GM23338 (cell line): ENCODE data around the gene CENPL. TPM values are rescaled to one million over a fixed set of nuclear protein-coding genes. Genes with fewer than 3 reads are reported as not detected.
A peak's percentile ranks its signal among the peaks of the same experiment; 100 is the strongest.

Experiments
- ATAC-seq: fragments of 200-7000 bp; cut with Tn5 transposase; 3 replicates; pipeline ENCODE4 v1.9.1; 2020
- DNase-seq: peaks from one replicate; pipeline ENCODE4 v3.0.0-alpha.2; 2015; ENCODE audit warnings: low spot score
- H2AFZ ChIP-seq: fragments of 200-600 bp; sonication (generic); 2 replicates; pipeline ENCODE4 v1.8.0; 2016; ENCODE audit warnings: antibody characterized with exemption, mild to moderate bottlenecking, moderate library complexity
- H3F3A ChIP-seq: fragments of 200-600 bp; sonication (generic); replicated peaks from 2 replicates; pipeline ENCODE4 v1.8.0; 2017; ENCODE audit warnings: antibody characterized with exemption, mixed run types, low read depth
- H3K27ac ChIP-seq: fragments of 200-600 bp; sonication (generic); 2 replicates; pipeline ENCODE4 v1.6.1; 2016; ENCODE audit warnings: low read depth
- H3K27me3 ChIP-seq: fragments of 200-600 bp; sonication (generic); 2 replicates; pipeline ENCODE4 v1.8.0; 2016; ENCODE audit warnings: mild to moderate bottlenecking, mixed run types, moderate library complexity; ENCODE audit not compliant: insufficient read depth
- H3K36me3 ChIP-seq: fragments of 200-600 bp; sonication (generic); 2 replicates; pipeline ENCODE4 v1.8.0; 2016; ENCODE audit warnings: mild to moderate bottlenecking; ENCODE audit not compliant: insufficient read depth
- H3K4me1 ChIP-seq: fragments of 200-600 bp; sonication (generic); 2 replicates; pipeline ENCODE4 v1.8.0; 2016; ENCODE audit warnings: mild to moderate bottlenecking, moderate library complexity; ENCODE audit not compliant: insufficient read depth
- H3K4me2 ChIP-seq: fragments of 200-600 bp; sonication (generic); 2 replicates; pipeline ENCODE4 v1.7.1; 2017; ENCODE audit warnings: mixed run types
- H3K4me3 ChIP-seq: fragments of 200-600 bp; sonication (generic); 2 replicates; pipeline ENCODE4 v1.6.1; 2016; ENCODE audit warnings: mixed run types
- H3K79me2 ChIP-seq: fragments of 200-600 bp; sonication (generic); replicated peaks from 2 replicates; pipeline ENCODE4 v1.8.0; 2017; ENCODE audit warnings: mild to moderate bottlenecking; ENCODE audit not compliant: insufficient read depth
- H3K9me2 ChIP-seq: fragments of 200-600 bp; sonication (generic); 2 replicates; pipeline ENCODE4 v1.8.0; 2017; ENCODE audit not compliant: insufficient read depth
- H4K20me1 ChIP-seq: fragments of 200-600 bp; sonication (generic); replicated peaks from 2 replicates; pipeline ENCODE4 v1.8.0; 2017; ENCODE audit warnings: mild to moderate bottlenecking; ENCODE audit not compliant: insufficient read depth
- H3K27ac Mint-ChIP-seq: 2 replicates; pipeline ENCODE4 v1.8.0; 2020; ENCODE audit warnings: inconsistent platforms, mild to moderate bottlenecking, moderate library complexity, mixed read lengths
- H3K27me3 Mint-ChIP-seq: 3 replicates; pipeline ENCODE4 v1.8.0; 2022; ENCODE audit warnings: low read depth, mild to moderate bottlenecking, moderate library complexity, mixed read lengths, inconsistent platforms; ENCODE audit not compliant: insufficient read depth, poor library complexity
- H3K36me3 Mint-ChIP-seq: 3 replicates; pipeline ENCODE4 v1.8.0; 2021; ENCODE audit warnings: low read depth, mild to moderate bottlenecking, inconsistent platforms, moderate library complexity, mixed read lengths
- H3K4me1 Mint-ChIP-seq: 3 replicates; pipeline ENCODE4 v1.8.0; 2020; ENCODE audit warnings: mild to moderate bottlenecking, inconsistent platforms, mixed read lengths
- H3K4me3 Mint-ChIP-seq: 3 replicates; pipeline ENCODE4 v1.8.0; 2021; ENCODE audit warnings: moderate library complexity, mild to moderate bottlenecking, inconsistent platforms, mixed read lengths
- H3K9me3 Mint-ChIP-seq: 3 replicates; pipeline ENCODE4 v1.8.0; 2020; ENCODE audit warnings: moderate library complexity, mild to moderate bottlenecking, inconsistent platforms, mixed read lengths
- EZH2 ChIP-seq: fragments of 200-600 bp; sonication (generic); IDR thresholded peaks from one replicate; pipeline ENCODE4 v1.8.0; 2017; ENCODE audit warnings: antibody characterized with exemption, mild to moderate bottlenecking, low read depth; ENCODE audit not compliant: unreplicated experiment
- EZH2phosphoT487 ChIP-seq: fragments of 200-600 bp; sonication (generic); IDR thresholded peaks from one replicate; pipeline ENCODE4 v1.8.1; 2018; ENCODE audit warnings: antibody characterized with exemption; ENCODE audit not compliant: unreplicated experiment
- JUNB ChIP-seq: IDR thresholded peaks from one replicate; pipeline ENCODE4 v1.6.1; 2016; ENCODE audit warnings: antibody characterized with exemption; ENCODE audit not compliant: unreplicated experiment
- NANOG ChIP-seq: IDR thresholded peaks from 2 replicates; pipeline ENCODE4 v1.6.1; 2016; ENCODE audit warnings: antibody characterized with exemption, borderline replicate concordance
- POLR2AphosphoS5 ChIP-seq: IDR thresholded peaks from 2 replicates; pipeline ENCODE4 v1.6.1; 2016; ENCODE audit warnings: antibody characterized with exemption, low read depth
- STAT1 ChIP-seq: IDR thresholded peaks from one replicate; pipeline ENCODE4 v1.6.1; 2016; ENCODE audit warnings: antibody characterized with exemption; ENCODE audit not compliant: unreplicated experiment
- ZNF114 ChIP-seq: fragments of 250-450 bp; sonication (Bioruptor Pico); IDR thresholded peaks from 2 replicates; pipeline ENCODE4 v1.5.0; 2020; ENCODE audit warnings: mild to moderate bottlenecking, moderate library complexity
- ZNF331 ChIP-seq: fragments of 250-450 bp; sonication (Bioruptor Pico); IDR thresholded peaks from 2 replicates; pipeline ENCODE4 v1.5.0; 2020; ENCODE audit warnings: low read depth, mild to moderate bottlenecking, moderate library complexity
- polyA plus RNA-seq: library from polyadenylated mRNA; unstranded; fragments of >200 nt; fragmentation: Nextera tagmentation; extraction: Ambion mirVana; gene quantifications from 2 replicates; pipeline ENCODE4 v1.2.1, GENCODE V29; 2016
- total RNA-seq: library from RNA; depleted of rRNA; stranded (reverse); fragments of >200 nt; shearing (Covaris generic); gene quantifications from 2 replicates; pipeline ENCODE4 v1.2.3, GENCODE V29; 2014
- TF ChIP-seq, protein P1 (sequence below): IDR thresholded peaks from 2 replicates; pipeline ENCODE4 v1.6.1; 2016; ENCODE audit warnings: antibody characterized with exemption
- TF ChIP-seq, protein P2 (sequence below), 2 experiments: fragments of 200-600 bp in 1 of 2; sonication (generic) in 1 of 2; conservative IDR thresholded peaks; 2 replicates each; pipeline versions ENCODE4 v1.5.1 to v1.6.1; 2016 to 2017; ENCODE audit warnings: antibody characterized with exemption in 2 of 2, low read depth in 2 of 2, mild to moderate bottlenecking in 2 of 2, moderate library complexity in 1 of 2

Gene CENPL
- total and polyA plus RNA-seq, 2 experiments from 2014 or later = 13.6 to 23.5 TPM

DNA sequence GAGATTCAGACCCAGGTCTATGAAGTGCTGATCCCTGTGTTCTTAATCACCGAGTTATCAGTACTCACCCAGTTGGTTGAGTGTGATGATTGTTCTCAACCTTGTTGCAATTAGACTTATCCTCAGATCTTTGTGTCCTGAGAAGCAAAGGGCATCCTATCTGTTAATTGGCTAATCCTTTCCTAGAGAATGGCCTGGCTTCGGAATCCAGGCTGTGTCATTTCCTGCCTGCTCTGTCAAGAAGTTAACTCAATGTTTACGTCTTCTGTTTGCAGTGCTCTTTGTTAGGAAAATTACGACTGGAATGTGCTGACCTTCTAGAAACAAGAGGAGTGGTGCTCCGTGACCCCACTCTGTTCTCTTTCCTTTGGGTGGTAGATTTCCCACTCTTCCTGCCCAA lies 28.4 kb upstream of the CENPL start:
- ATAC-seq (peak; percentile 73), DNase-seq (peak; percentile 81)
- H3K4me2 ChIP-seq = no peak overlapping the region
- H3K27ac ChIP-seq = peak overlapping the region; percentile 91
- Mint-ChIP-seq H3K36me3 (peaks cover 59% of the 10 kb centered on the region), H3K27me3 (peaks cover 6% of the 10 kb centered on the region), H3K4me1 (peaks cover 14% of the 10 kb centered on the region), H3K27ac (peak overlapping the region; percentile 93), H3K4me3 (no peak overlapping the region; the same call in 2 of the 3 replicates), H3K9me3 (no peaks in the 10 kb centered on the region; the same call in 2 of the 3 replicates)
- no peaks in the 10 kb centered on the region for H3K27me3 ChIP-seq
- TF ChIP-seq, protein P1, sequence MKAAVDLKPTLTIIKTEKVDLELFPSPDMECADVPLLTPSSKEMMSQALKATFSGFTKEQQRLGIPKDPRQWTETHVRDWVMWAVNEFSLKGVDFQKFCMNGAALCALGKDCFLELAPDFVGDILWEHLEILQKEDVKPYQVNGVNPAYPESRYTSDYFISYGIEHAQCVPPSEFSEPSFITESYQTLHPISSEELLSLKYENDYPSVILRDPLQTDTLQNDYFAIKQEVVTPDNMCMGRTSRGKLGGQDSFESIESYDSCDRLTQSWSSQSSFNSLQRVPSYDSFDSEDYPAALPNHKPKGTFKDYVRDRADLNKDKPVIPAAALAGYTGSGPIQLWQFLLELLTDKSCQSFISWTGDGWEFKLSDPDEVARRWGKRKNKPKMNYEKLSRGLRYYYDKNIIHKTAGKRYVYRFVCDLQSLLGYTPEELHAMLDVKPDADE = no peak
- TF ChIP-seq JUNB (no peak), EZH2phosphoT487 (no peak), POLR2AphosphoS5 (no peak), NANOG (no peak), STAT1 (no peak)
- TF ChIP-seq, protein P2, sequence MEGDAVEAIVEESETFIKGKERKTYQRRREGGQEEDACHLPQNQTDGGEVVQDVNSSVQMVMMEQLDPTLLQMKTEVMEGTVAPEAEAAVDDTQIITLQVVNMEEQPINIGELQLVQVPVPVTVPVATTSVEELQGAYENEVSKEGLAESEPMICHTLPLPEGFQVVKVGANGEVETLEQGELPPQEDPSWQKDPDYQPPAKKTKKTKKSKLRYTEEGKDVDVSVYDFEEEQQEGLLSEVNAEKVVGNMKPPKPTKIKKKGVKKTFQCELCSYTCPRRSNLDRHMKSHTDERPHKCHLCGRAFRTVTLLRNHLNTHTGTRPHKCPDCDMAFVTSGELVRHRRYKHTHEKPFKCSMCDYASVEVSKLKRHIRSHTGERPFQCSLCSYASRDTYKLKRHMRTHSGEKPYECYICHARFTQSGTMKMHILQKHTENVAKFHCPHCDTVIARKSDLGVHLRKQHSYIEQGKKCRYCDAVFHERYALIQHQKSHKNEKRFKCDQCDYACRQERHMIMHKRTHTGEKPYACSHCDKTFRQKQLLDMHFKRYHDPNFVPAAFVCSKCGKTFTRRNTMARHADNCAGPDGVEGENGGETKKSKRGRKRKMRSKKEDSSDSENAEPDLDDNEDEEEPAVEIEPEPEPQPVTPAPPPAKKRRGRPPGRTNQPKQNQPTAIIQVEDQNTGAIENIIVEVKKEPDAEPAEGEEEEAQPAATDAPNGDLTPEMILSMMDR (conservative IDR thresholded peaks at IDR 0.05; ENCODE audit: low read depth in 2 of 2) = no peak
- H3K79me2 ChIP-seq = 0 out of 2 replicates have a peak, but pooled peaks cover 4% of the 10 kb centered on the region
- peaks cover under 1% of the 10 kb centered on the region; the same call in 1 of the 2 replicates for H3K36me3 ChIP-seq
- H4K20me1 ChIP-seq = no peaks in the 10 kb centered on the region
- H2AFZ ChIP-seq = no peak overlapping the region
- H3F3A ChIP-seq = 0 out of 2 replicates have a peak, but pooled peaks cover 3% of the 10 kb centered on the region
- H3K9me2 ChIP-seq = no peaks in the 10 kb centered on the region
- H3K4me3 ChIP-seq = no peak overlapping the region
- peaks cover 11% of the 10 kb centered on the region for H3K4me1 ChIP-seq

DNA sequence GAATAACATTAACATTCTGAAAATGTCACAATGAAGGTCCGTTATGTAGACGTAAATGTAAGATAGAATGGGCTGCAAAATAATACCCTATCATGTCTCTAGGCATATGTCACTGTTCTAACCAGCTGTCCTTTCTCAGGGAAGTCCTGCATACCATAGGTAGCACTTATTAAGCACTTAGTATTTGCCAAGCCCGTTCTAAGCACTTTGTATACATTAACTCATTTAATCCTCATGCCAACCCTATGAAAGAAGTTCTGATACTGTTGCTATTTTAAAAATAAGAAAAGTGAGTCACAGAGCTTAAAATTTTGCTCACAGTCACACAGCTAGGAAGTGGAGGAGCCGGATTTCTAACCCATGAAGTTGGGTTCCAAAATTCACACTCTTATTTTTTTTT lies 27.4 kb upstream of the CENPL start:
- H3K27ac Mint-ChIP-seq = no peak overlapping the region
- Histone ChIP-seq H2AFZ (no peak overlapping the region), H3K4me2 (no peak overlapping the region), H3K27me3 (no peaks in the 10 kb centered on the region), H3K4me3 (no peak overlapping the region), H3K36me3 (no peaks in the 10 kb centered on the region), H4K20me1 (no peaks in the 10 kb centered on the region), H3K27ac (peak overlapping the region; percentile 86), H3K79me2 (0 out of 2 replicates have a peak, but pooled peaks cover 4% of the 10 kb centered on the region), H3F3A (0 out of 2 replicates have a peak, but pooled peaks cover 3% of the 10 kb centered on the region), H3K9me2 (no peaks in the 10 kb centered on the region), H3K4me1 (peaks cover 11% of the 10 kb centered on the region)
- no peak for ATAC-seq
- H3K27me3 Mint-ChIP-seq = peaks cover 8% of the 10 kb centered on the region
- H3K36me3 Mint-ChIP-seq = peaks cover 57% of the 10 kb centered on the region
- TF ChIP-seq EZH2phosphoT487 (no peak), EZH2 (no peak)
- peaks cover 14% of the 10 kb centered on the region for H3K4me1 Mint-ChIP-seq
- no peak for DNase-seq
- no peak overlapping the region for H3K4me3 Mint-ChIP-seq
- no peaks in the 10 kb centered on the region; the same call in 2 of the 3 replicates for H3K9me3 Mint-ChIP-seq

DNA sequence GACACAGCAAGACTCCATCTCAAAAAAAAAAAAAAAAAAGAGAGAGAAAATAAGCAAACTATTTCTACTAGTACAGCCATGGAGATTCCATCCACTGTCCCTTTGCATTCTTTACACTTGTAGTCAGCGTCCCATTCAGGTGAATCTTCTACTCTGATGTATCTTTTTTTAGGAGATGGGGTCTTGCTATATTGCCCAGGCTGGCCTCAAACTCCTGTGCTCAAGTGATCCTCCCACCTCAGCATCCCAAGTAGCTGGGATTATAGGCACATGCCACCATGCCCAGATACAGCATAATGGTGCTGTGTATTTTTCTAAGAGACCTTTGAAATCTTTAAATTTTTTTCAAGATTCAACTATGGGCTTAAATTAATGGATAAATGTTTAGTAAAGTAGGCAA lies 8.1 kb upstream of the CENPL start:
- Mint-ChIP-seq H3K4me3 (no peak overlapping the region), H3K27me3 (no peaks in the 10 kb centered on the region), H3K27ac (no peak overlapping the region), H3K4me1 (no peaks in the 10 kb centered on the region), H3K9me3 (no peaks in the 10 kb centered on the region), H3K36me3 (peaks cover 55% of the 10 kb centered on the region)
- TF ChIP-seq, protein P2 (conservative IDR thresholded peaks at IDR 0.05; ENCODE audit: low read depth in 2 of 2) = no peak
- TF ChIP-seq ZNF114 (no peak), STAT1 (no peak), EZH2 (no peak), EZH2phosphoT487 (no peak), ZNF331 (no peak), NANOG (no peak)
- no peak overlapping the region for H3K27ac ChIP-seq
- peaks cover 34% of the 10 kb centered on the region for H3K36me3 ChIP-seq
- no peak overlapping the region for H3K4me3 ChIP-seq
- no peak overlapping the region for H3K4me2 ChIP-seq
- no peaks in the 10 kb centered on the region for H3K4me1 ChIP-seq
- H2AFZ ChIP-seq = no peak overlapping the region
- H3K79me2 ChIP-seq = no peaks in the 10 kb centered on the region
- no peak for DNase-seq
- no peaks in the 10 kb centered on the region for H3F3A ChIP-seq
- no peaks in the 10 kb centered on the region for H3K9me2 ChIP-seq
- no peak for ATAC-seq
- H4K20me1 ChIP-seq = no peaks in the 10 kb centered on the region
- no peaks in the 10 kb centered on the region for H3K27me3 ChIP-seq
